ENCODE measurements around the gene CNDP1.

The CNDP1 gene

DNA sequence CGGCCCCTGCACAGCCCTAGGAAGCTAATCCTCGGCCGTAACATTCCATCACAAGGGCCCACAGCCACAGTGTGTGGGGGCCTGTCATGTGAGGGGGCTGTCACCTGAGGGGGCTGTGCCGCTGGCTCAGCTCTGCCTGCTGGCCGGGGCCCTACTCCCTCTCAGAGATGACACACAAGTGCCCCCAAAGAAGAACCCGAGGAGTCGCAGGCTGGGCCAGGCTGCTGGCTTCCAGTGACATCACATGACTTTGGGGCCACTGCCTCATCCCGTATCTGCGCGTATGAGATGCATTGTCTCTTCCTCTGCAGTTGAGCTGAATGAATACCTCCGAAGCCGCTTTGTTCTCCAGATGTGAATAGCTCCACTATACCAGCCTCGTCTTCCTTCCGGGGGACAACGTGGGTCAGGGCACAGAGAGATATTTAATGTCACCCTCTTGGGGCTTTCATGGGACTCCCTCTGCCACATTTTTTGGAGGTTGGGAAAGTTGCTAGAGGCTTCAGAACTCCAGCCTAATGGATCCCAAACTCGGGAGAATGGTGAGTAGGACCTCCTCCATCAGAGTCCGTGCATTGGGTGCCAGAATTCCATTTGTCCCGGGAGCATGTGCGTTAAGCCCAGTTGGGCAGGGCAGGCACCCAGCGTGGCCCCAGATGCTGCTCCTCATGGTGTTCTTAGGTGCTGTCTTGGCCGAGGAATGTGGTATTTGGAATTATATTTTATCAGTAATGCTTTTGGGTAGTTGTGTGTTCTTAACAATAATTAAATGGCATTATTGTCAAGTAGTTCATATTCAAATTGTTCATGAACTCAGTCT is at the start of gene CNDP1:
TSS of gene CNDP1 (plus strand) at position 351 of the 820 bp plus-strand sequence. CDS start at position 519, 168 bp downstream.
- Histone ChIP-seq H3K4me1 (no peaks in the 10 kb centered on the region), H3K27ac (no peak within 1 kb of the TSS), H3K4me2 (no peak within 1 kb of the TSS), H4K20me1 (no peaks in the 10 kb centered on the region), H3K4me3 (no peak within 1 kb of the TSS), H3K27me3 (no peaks in the 10 kb centered on the region), H3K9ac (no peak within 1 kb of the TSS), H3K36me3 (no peaks in the 10 kb centered on the region), H3K9me3 (replicated peaks in 1 of 11) (peaks cover 0 to 16% (median 6%) of the 10 kb centered on the region in 11 experiments; a peak in 6 of 22 replicates)
- no peak for TF ChIP-seq Cebpa-rat (IDR thresholded peaks at IDR 0.05)

DNA sequence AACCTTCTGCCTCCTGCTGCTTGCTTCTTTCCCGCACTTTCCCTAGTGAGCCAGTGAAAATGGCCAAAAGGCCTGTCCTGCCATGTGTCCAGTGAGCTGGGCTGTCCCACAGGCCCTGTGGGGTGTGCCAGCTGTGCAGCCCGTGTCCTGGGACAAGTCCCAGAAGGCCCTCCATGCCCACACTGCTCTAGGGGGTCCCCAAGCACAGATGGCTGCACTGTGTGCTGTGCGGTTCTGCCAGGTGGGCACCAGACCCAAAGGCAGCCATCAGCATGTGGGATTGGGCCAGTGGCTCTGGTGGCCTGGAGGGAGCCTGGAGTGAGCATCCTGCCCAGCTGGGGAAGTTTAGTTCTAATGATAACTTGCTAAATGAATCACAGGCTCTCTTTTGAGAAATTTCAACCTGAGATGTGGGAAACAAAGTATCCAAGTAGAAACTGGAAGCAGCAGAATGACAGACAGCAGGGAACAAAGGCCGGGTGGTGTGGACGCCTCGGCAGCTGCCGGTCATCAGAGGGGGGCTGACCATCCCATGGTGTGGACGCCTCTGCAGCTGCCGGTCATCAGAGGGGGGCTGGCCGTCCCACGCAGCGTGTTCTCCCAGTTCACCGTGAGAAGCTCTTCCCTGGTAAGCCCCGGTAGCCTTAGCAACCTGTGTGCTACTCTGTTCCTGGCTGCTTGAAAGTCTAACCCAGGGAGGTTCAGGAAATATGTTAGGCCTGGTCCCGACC is 48.0 kb upstream of the CNDP1 start:
- no peaks in the 10 kb centered on the region for H3K27me3 ChIP-seq
- no peak for TF ChIP-seq Cebpa-rat (IDR thresholded peaks at IDR 0.05)
- H4K20me1 ChIP-seq, result no peaks in the 10 kb centered on the region
- H3K4me3 ChIP-seq, result peak overlapping the region in 3 of 10 experiments; percentile 11 to 28 (median 13); a peak in 3 of 20 replicates
- H3K4me1 ChIP-seq, result peaks cover 26 to 61% (median 54%) of the 10 kb centered on the region in 10 experiments
- H3K27ac ChIP-seq, result peak overlapping the region in 8 of 11 experiments; percentile 17 to 55 (median 37); a peak in 12 of 22 replicates
- H3K36me3 ChIP-seq, result no peaks in the 10 kb centered on the region
- peak overlapping the region; percentile 65 to 97 (median 87) for H3K4me2 ChIP-seq
- peak overlapping the region in 7 of 11 experiments; percentile 6 to 53 (median 29); a peak in 10 of 22 replicates for H3K9ac ChIP-seq
- H3K9me3 ChIP-seq (replicated peaks in 1 of 11), result peaks cover 0 to 28% (median 12%) of the 10 kb centered on the region in 11 experiments; a peak in 10 of 22 replicates

DNA sequence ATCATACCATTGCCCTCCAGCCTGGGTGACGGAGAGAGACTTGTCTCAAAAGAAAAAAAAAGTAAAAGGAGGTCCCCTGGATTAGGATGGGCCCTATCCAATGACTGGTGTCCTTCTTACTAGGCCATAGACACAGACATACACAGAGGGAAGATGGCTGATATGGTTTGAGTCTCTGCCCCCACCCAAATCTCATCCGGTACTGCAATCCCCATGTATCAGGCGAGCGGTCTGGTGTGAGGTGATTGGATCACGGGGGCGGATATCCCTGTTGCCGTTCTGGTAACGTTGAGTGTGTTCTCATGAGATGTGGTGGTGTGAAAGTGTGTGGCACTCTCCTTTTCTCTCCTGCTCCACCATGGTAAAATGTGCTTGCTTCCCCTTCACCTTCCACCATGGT is 45.9 kb upstream of the CNDP1 start:
- H3K9ac ChIP-seq, result no peak overlapping the region
- no peak for TF ChIP-seq Cebpa-rat (IDR thresholded peaks at IDR 0.05)

GRCh38 chr18:74488864-74489263 is 45.4 kb upstream of the CNDP1 start:
- Histone ChIP-seq H3K4me3 (no peak overlapping the region), H3K4me2 (peak overlapping the region in 7 of 11 experiments; percentile 61 to 82 (median 70); a peak in 9 of 22 replicates), H3K36me3 (peaks cover 0 to 9% (median 0%) of the 10 kb centered on the region in 11 experiments; a peak in 3 of 22 replicates), H3K9ac (no peak overlapping the region), H4K20me1 (no peaks in the 10 kb centered on the region), H3K27ac (peak overlapping the region in 3 of 11 experiments; percentile 23 to 49 (median 40); a peak in 3 of 22 replicates), H3K4me1 (peaks cover 19 to 66% (median 58%) of the 10 kb centered on the region in 10 experiments), H3K27me3 (no peaks in the 10 kb centered on the region), H3K9me3 (replicated peaks in 1 of 11) (peaks cover 9 to 40% (median 21%) of the 10 kb centered on the region in 11 experiments; a peak in 21 of 22 replicates)
- no peak for TF ChIP-seq Cebpa-rat (IDR thresholded peaks at IDR 0.05)

More for the DNA sequence above, 45.9 kb upstream of the CNDP1 start:
- Histone ChIP-seq H3K4me3 (no peak overlapping the region), H3K9me3 (replicated peaks in 1 of 11) (peaks cover 9 to 40% (median 21%) of the 10 kb centered on the region in 11 experiments; a peak in 21 of 22 replicates), H4K20me1 (no peaks in the 10 kb centered on the region), H3K36me3 (peaks cover 0 to 9% (median 0%) of the 10 kb centered on the region in 11 experiments; a peak in 3 of 22 replicates), H3K4me1 (peaks cover 19 to 66% (median 54%) of the 10 kb centered on the region in 10 experiments), H3K27me3 (no peaks in the 10 kb centered on the region), H3K4me2 (peak overlapping the region in 8 of 11 experiments; percentile 58 to 82 (median 67); a peak in 14 of 22 replicates), H3K27ac (peak overlapping the region in 3 of 11 experiments; percentile 23 to 49 (median 40); a peak in 2 of 22 replicates)

DNA sequence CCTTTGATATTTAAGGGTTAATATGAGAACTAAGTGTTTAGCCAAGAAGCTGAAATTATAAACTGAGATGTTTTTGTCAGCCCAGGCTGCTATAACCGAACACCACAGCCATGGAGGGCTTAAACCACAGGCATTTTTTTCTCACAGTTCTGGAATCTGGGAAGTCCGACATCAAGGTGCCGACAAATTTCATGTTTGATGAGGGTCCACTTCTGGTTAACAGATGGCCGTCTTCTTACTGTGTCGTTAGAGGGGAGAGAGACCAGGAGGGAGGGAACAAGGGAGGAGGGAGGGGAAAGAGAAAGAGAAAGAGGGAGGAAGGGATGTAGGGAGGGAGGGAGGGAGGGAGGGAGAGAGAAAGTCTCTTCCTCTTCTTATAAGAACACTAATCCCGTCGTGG is 44.6 kb upstream of the CNDP1 start:
- H4K20me1 ChIP-seq, result no peaks in the 10 kb centered on the region
- peaks cover 13 to 64% (median 58%) of the 10 kb centered on the region in 10 experiments for H3K4me1 ChIP-seq
- no peak overlapping the region for H3K4me2 ChIP-seq
- no peak overlapping the region for H3K27ac ChIP-seq
- H3K27me3 ChIP-seq, result no peaks in the 10 kb centered on the region
- no peak overlapping the region for H3K4me3 ChIP-seq
- H3K9ac ChIP-seq, result no peak overlapping the region
- no peak for TF ChIP-seq Cebpa-rat (IDR thresholded peaks at IDR 0.05)
- H3K36me3 ChIP-seq, result peaks cover 0 to 9% (median 0%) of the 10 kb centered on the region in 11 experiments; a peak in 3 of 22 replicates
- H3K9me3 ChIP-seq (replicated peaks in 1 of 11), result peaks cover 9 to 40% (median 21%) of the 10 kb centered on the region in 11 experiments; a peak in 21 of 22 replicates

GRCh38 chr18:74492259-74492658 is 42.0 kb upstream of the CNDP1 start:
- Histone ChIP-seq H4K20me1 (no peaks in the 10 kb centered on the region; a peak in 2 of 22 replicates), H3K9me3 (replicated peaks in 1 of 11) (peaks cover 9 to 40% (median 21%) of the 10 kb centered on the region in 11 experiments; a peak in 21 of 22 replicates), H3K4me1 (peaks cover 3 to 50% (median 43%) of the 10 kb centered on the region in 10 experiments), H3K9ac (no peak overlapping the region), H3K27ac (peak overlapping the region in 6 of 11 experiments; percentile 5 to 99 (median 26); a peak in 3 of 22 replicates), H3K36me3 (peaks cover 0 to 9% (median 0%) of the 10 kb centered on the region in 11 experiments; a peak in 5 of 22 replicates), H3K4me3 (no peak overlapping the region), H3K27me3 (no peaks in the 10 kb centered on the region), H3K4me2 (no peak overlapping the region)
- TF ChIP-seq Cebpa-rat (IDR thresholded peaks at IDR 0.05), result no peak

GRCh38 chr18:74493689-74494088 is 40.6 kb upstream of the CNDP1 start:
- Histone ChIP-seq H3K4me1 (peaks cover 17 to 50% (median 43%) of the 10 kb centered on the region in 10 experiments), H4K20me1 (peaks cover 0 to 7% (median 0%) of the 10 kb centered on the region in 11 experiments; a peak in 2 of 22 replicates), H3K36me3 (peaks cover 0 to 14% (median 7%) of the 10 kb centered on the region in 11 experiments; a peak in 8 of 22 replicates), H3K27me3 (no peaks in the 10 kb centered on the region), H3K4me3 (peak overlapping the region in 7 of 10 experiments; percentile 33 to 96 (median 88); a peak in 11 of 20 replicates), H3K4me2 (peak overlapping the region in 8 of 11 experiments; percentile 43 to 92 (median 74); a peak in 16 of 22 replicates), H3K9ac (peak overlapping the region in 8 of 11 experiments; percentile 45 to 99 (median 64); a peak in 15 of 22 replicates), H3K27ac (peak overlapping the region in 8 of 11 experiments; percentile 53 to 99 (median 78); a peak in 16 of 22 replicates), H3K9me3 (replicated peaks in 1 of 11) (peaks cover 9 to 33% (median 20%) of the 10 kb centered on the region in 11 experiments; a peak in 21 of 22 replicates)
- TF ChIP-seq Cebpa-rat (IDR thresholded peaks at IDR 0.05), result no peak

DNA sequence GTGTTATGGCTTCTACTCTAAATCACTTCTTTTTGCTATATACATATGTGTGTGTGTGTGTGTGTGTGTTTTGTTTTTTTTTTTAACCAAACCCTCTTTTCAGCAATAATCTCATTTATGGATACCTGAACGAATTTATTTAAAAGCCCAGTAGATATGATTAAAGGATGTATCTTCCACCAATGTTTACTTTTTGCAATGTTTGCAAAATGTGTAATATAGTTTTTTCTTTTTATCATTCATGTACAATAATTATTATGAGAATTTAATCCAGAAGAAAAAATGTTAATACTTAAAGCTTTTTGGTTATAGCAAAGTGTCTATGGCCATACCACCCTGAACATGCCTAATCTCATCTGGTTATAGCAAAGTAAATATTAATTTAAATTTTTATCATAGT is 39.8 kb upstream of the CNDP1 start:
- no peak for TF ChIP-seq Cebpa-rat (IDR thresholded peaks at IDR 0.05)
- Histone ChIP-seq H3K36me3 (peaks cover 0 to 15% (median 7%) of the 10 kb centered on the region in 11 experiments; a peak in 8 of 22 replicates), H3K4me3 (peak overlapping the region in 6 of 10 experiments; percentile 83 to 96 (median 90); a peak in 13 of 20 replicates), H4K20me1 (peaks cover 0 to 7% (median 0%) of the 10 kb centered on the region in 11 experiments; a peak in 2 of 22 replicates), H3K4me2 (peak overlapping the region in 9 of 11 experiments; percentile 56 to 92 (median 76); a peak in 15 of 22 replicates), H3K9ac (peak overlapping the region in 8 of 11 experiments; percentile 45 to 99 (median 64); a peak in 13 of 22 replicates), H3K4me1 (peaks cover 23 to 55% (median 45%) of the 10 kb centered on the region in 10 experiments), H3K27ac (peak overlapping the region in 8 of 11 experiments; percentile 53 to 99 (median 96); a peak in 14 of 22 replicates), H3K27me3 (no peaks in the 10 kb centered on the region), H3K9me3 (replicated peaks in 1 of 11) (peaks cover 9 to 25% (median 17%) of the 10 kb centered on the region in 11 experiments; a peak in 21 of 22 replicates)

Data from BLaER1 treated with 17β-estradiol and CSF1 and Interleukin-3, amounts not matched to agents 10 nM and 100 nM (cell line).